K562 (cell line): ENCODE results near the gene AP1G1. TPM values are rescaled to one million over a fixed set of nuclear protein-coding genes. Genes with fewer than 3 reads are reported as not detected.

Source experiments
- C11orf30 ChIP-seq: fragments of 450-650 bp; IDR thresholded peaks from 2 replicates; pipeline ENCODE4 v1.6.1; 2016; ENCODE audit warnings: low read depth, mild to moderate bottlenecking
- CTCF ChIP-seq, 3 experiments: IDR thresholded peaks in 2 of 3; conservative IDR thresholded peaks in 1 of 3; 2 replicates each; pipeline ENCODE4 v1.5.1; 2011 to 2012; ENCODE audit warnings: low read length in 3 of 3, mild to moderate bottlenecking in 3 of 3, control low read depth in 2 of 3, improper control_type of control experiment in 1 of 3, inconsistent platforms in 1 of 3, low read depth in 1 of 3, mixed read lengths in 1 of 3, moderate library complexity in 1 of 3; ENCODE audit not compliant: insufficient read depth in 2 of 3
- DIDO1 ChIP-seq: fragments of 450-650 bp; IDR thresholded peaks from 2 replicates; pipeline ENCODE4 v1.6.1; 2016; ENCODE audit warnings: low read depth, missing biosample characterization, missing genetic modification characterization
- HINFP ChIP-seq: fragments of 450-650 bp; conservative IDR thresholded peaks from 2 replicates; pipeline ENCODE4 v1.6.1; 2016; ENCODE audit warnings: missing genetic modification characterization, low read depth, mild to moderate bottlenecking, control low read depth, missing compliant biosample characterization
- MECOM ChIP-seq: fragments of 250-450 bp; sonication (Bioruptor Pico); IDR thresholded peaks from 2 replicates; pipeline ENCODE4 v1.8.0; 2022; ENCODE audit warnings: inconsistent platforms
- POLR2AphosphoS5 ChIP-seq: IDR thresholded peaks from 2 replicates; pipeline ENCODE4 v1.6.1; 2011; ENCODE audit warnings: mild to moderate bottlenecking, low read depth, low read length, moderate library complexity; ENCODE audit not compliant: control insufficient read depth, insufficient read depth
- REST ChIP-seq, 2 experiments: fragments of 450-650 bp; formaldehyde crosslinking in 1 of 2; IDR thresholded peaks; 2 replicates each; pipeline versions ENCODE4 v1.4.0 to v1.6.1; 2014 to 2020; ENCODE audit warnings: mild to moderate bottlenecking in 2 of 2, borderline replicate concordance in 1 of 2, low read depth in 1 of 2
- SMC3 ChIP-seq: conservative IDR thresholded peaks from 2 replicates; pipeline ENCODE4 v1.6.1; 2011; ENCODE audit warnings: low read depth, low read length, improper control_type of control experiment; ENCODE audit not compliant: insufficient read depth
- SP2 ChIP-seq: IDR thresholded peaks from 2 replicates; pipeline ENCODE4 v1.6.1; 2011; ENCODE audit warnings: mild to moderate bottlenecking, low read depth, low read length, moderate library complexity; ENCODE audit not compliant: poor library complexity, severe bottlenecking; ENCODE audit errors: extremely low read depth
- TBP ChIP-seq: optimal IDR thresholded peaks from 2 replicates; pipeline ENCODE3; 2011; ENCODE audit warnings: low read depth, low read length, improper control_type of control experiment
- TFE3 ChIP-seq: fragments of 450-650 bp; formaldehyde crosslinking; IDR thresholded peaks from 2 replicates; pipeline ENCODE4 v1.4.0; 2020; ENCODE audit warnings: mild to moderate bottlenecking, mixed read lengths
- THRAP3 ChIP-seq: fragments of 450-650 bp; IDR thresholded peaks from 2 replicates; pipeline ENCODE4 v1.6.1; 2016; ENCODE audit warnings: mild to moderate bottlenecking, inconsistent platforms, borderline replicate concordance
- ZNF354B ChIP-seq: fragments of 250-450 bp; sonication (Bioruptor Pico); IDR thresholded peaks from 2 replicates; pipeline ENCODE4 v1.4.0; 2020
- polyA plus RNA-seq, 8 experiments: library from polyadenylated mRNA; depleted of rRNA in 4 of 8; stranded (reverse) in 5 of 8; unstranded in 3 of 8; fragments of >200 nt; fragmentation: Nextera tagmentation in 2 of 8; fragmentation: Illumina TruSeq in 1 of 8; extraction: Ambion mirVana in 2 of 8; extraction: Trizol in 1 of 8; gene quantifications; 2 replicates each; pipeline versions ENCODE4 v1.2.1 to v1.2.3, GENCODE V29; 2011 to 2014; ENCODE audit warnings: inconsistent platforms in 1 of 8, missing spikeins in 1 of 8
- total RNA-seq, 7 experiments: library from RNA; depleted of rRNA in 6 of 7; stranded (reverse); fragments of >200 nt in 6 of 7; fragmentation: Illumina TruSeq in 2 of 7; extraction: Trizol in 2 of 7; gene quantifications; 2 replicates each; pipeline versions ENCODE4 v1.2.1 to v1.2.3, GENCODE V29; 2011 to 2021; ENCODE audit warnings: low replicate concordance in 1 of 7

Gene AP1G1
- total and polyA plus RNA-seq, 9 of the 15 experiments (the other 6 are each of a cell fraction or from before 2014, with no cell fraction given), result 7.0 to 59.2 (median 42.0) TPM

GRCh38 chr16:71845639-71846430, 37.2 kb upstream of the AP1G1 start, which contains the start of gene ATXN1L (continued):
- TF ChIP-seq TBP (peak; percentile 79), CTCF (IDR thresholded peaks at IDR 0.05 in 2 of 3, conservative IDR thresholded peaks at IDR 0.05 in 1 of 3; ENCODE audit: insufficient read depth in 2 of 3, low read depth in 1 of 3, low read length in 3 of 3) (peak in 1 of 3 experiments; percentile 3; a peak in 1 of 6 replicates), SMC3 (no peak), REST (IDR thresholded peaks at IDR 0.05; ENCODE audit: borderline replicate concordance) (no peak), REST (CRISPR knock-in tag; IDR thresholded peaks at IDR 0.05; ENCODE audit: low read depth) (no peak), POLR2AphosphoS5 (peak; percentile 89), HINFP (tag) (no peak), DIDO1 (tag) (peak; percentile 73; the same call in 1 of the 2 replicates), MECOM (no peak), THRAP3 (no peak), C11orf30 (peak; percentile 91), TFE3 (CRISPR knock-in tag) (peak; percentile 86), SP2 (no peak), ZNF354B (CRISPR knock-in tag) (no peak)
